PC-9 (cell line): Measurements from ENCODE around the gene UNC13D. TPM values are rescaled to one million over a fixed set of nuclear protein-coding genes. Genes with fewer than 3 reads are reported as not detected.

ENCODE experiments used
- BruUV-seq: library from RNA; stranded (reverse); fragments of 400-500 nt; replicated peaks from 2 replicates; lab custom pipeline; 2021; lab: Mats Ljungman, UMichigan
- CTCF ChIA-PET: fragments of 300-600 bp; sonication (Branson Sonifier 250); formaldehyde crosslinking; loops from one replicate; lab custom pipeline; 2022; ENCODE audit warnings: antibody characterized with exemption; lab: Charles Lee
- POLR2A ChIA-PET: fragments of 300-600 bp; sonication (Branson Sonifier 250); formaldehyde crosslinking; loops from one replicate; lab custom pipeline; 2022; ENCODE audit warnings: antibody characterized with exemption; ENCODE audit not compliant: unreplicated experiment; lab: Charles Lee
- DNase-seq, 2 experiments: peaks; one replicate each; pipeline versions ENCODE4 v3.0.0 to v3.0.0-alpha.2; 2015 to 2022; ENCODE audit warnings: mixed read lengths in 1 of 2
- H2AFZ ChIP-seq: fragments of 200-600 bp; sonication (generic); 2 replicates; pipeline ENCODE4 v1.8.1; 2017; ENCODE audit warnings: antibody characterized with exemption
- H3F3A ChIP-seq: fragments of 200-600 bp; sonication (generic); 2 replicates; pipeline ENCODE4 v1.8.1; 2017; ENCODE audit warnings: antibody characterized with exemption, mild to moderate bottlenecking, low read depth; ENCODE audit not compliant: insufficient read depth
- H3K27ac ChIP-seq: fragments of 200-600 bp; sonication (generic); 2 replicates; pipeline ENCODE4 v1.6.1; 2016; ENCODE audit warnings: mixed run types
- H3K27me3 ChIP-seq: fragments of 200-600 bp; sonication (generic); 2 replicates; pipeline ENCODE4 v1.6.1; 2016; ENCODE audit warnings: low read depth, mixed run types; ENCODE audit not compliant: insufficient read depth
- H3K36me3 ChIP-seq: fragments of 200-600 bp; sonication (generic); 2 replicates; pipeline ENCODE4 v1.6.1; 2016; ENCODE audit warnings: low read depth, mixed run types
- H3K4me1 ChIP-seq: fragments of 200-600 bp; sonication (generic); replicated peaks from 2 replicates; pipeline ENCODE4 v1.6.1; 2016; ENCODE audit warnings: mixed run types; ENCODE audit not compliant: insufficient read depth
- H3K4me2 ChIP-seq: fragments of 200-600 bp; sonication (generic); 2 replicates; pipeline ENCODE4 v1.6.1; 2017; ENCODE audit warnings: mixed run types
- H3K4me3 ChIP-seq: fragments of 200-600 bp; sonication (generic); 2 replicates; pipeline ENCODE4 v1.6.1; 2016; ENCODE audit warnings: mixed run types
- H3K79me2 ChIP-seq: fragments of 200-600 bp; sonication (generic); 2 replicates; pipeline ENCODE4 v1.6.1; 2017; ENCODE audit warnings: low read depth, mixed run types
- H3K9me2 ChIP-seq: fragments of 200-600 bp; sonication (generic); 2 replicates; pipeline ENCODE4 v1.8.1; 2017; ENCODE audit warnings: mild to moderate bottlenecking; ENCODE audit not compliant: insufficient read depth
- H3K9me3 ChIP-seq: fragments of 200-600 bp; sonication (generic); 2 replicates; pipeline ENCODE4 v1.8.1; 2016; ENCODE audit warnings: low read depth; ENCODE audit not compliant: insufficient read depth
- H4K20me1 ChIP-seq: fragments of 200-600 bp; sonication (generic); 2 replicates; pipeline ENCODE4 v1.8.1; 2017; ENCODE audit not compliant: insufficient read depth
- EZH2 ChIP-seq: fragments of 200-600 bp; sonication (generic); IDR thresholded peaks from 2 replicates; pipeline ENCODE4 v1.8.0; 2017; ENCODE audit warnings: antibody characterized with exemption, low read depth
- intact Hi-C: fragments of 100-400 bp; cut with micrococcal nuclease; formaldehyde crosslinking; loops from one replicate; pipeline ENCODE4 v1.10.0; 2022; ENCODE audit not compliant: unreplicated experiment
- total RNA-seq: library from RNA; stranded (reverse); gene quantifications from 2 replicates; pipeline ENCODE4 v1.2.3, GENCODE V29; 2021
- TF ChIP-seq, protein P1 (sequence below): fragments of 200-600 bp; sonication (generic); conservative IDR thresholded peaks from 2 replicates; pipeline ENCODE4 v1.6.1; 2017; ENCODE audit warnings: mixed run types, antibody characterized with exemption, mild to moderate bottlenecking, moderate library complexity

Gene UNC13D
- total RNA-seq, 1 experiment from 2014 or later, result 94.4 TPM

DNA sequence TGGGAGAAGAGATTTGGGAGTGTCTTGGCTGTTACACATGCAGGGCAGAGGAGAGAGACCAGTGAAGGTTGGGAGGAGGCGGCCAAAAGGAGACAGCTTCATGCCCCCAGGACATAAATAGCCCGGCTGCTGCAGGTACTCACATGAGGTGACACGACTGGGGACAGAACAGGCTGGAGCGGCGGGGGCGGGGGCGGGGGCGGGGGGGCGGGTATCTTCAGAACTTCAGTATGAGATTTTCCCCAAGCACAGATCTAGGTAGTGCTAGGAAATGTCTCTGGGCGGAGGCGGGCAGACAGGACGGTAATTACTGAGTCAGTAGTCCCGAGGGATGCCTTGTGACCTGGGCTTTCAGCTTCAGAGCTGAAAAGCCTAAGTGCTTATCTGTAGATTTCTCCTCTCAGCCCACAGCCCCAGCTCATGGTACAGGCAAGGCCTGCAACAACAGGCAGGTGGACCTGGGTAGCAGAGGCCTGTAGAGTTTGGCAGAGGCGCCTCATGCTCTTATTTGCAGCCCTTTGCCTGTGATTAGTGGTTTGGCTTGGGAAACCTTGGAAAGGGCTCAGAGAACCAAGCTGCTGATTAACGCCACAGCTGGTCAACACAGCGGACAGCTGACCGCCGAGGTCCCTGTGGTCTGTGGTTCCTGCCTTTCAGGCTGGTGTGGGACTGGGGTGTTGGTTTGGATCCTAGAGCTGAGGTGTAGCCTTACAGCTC lies 35.1 kb downstream of the UNC13D start:
- H3K9me2 ChIP-seq, result no peaks in the 10 kb centered on the region
- no peak overlapping the region for H3K4me3 ChIP-seq
- no TSS peak for BruUV-seq
- no peaks in the 10 kb centered on the region for H3K9me3 ChIP-seq
- no peak overlapping the region for H3K27ac ChIP-seq
- DNase-seq, result no peak
- H3F3A ChIP-seq, result peaks cover 4% of the 10 kb centered on the region; the same call in 1 of the 2 replicates
- TF ChIP-seq, protein P1, sequence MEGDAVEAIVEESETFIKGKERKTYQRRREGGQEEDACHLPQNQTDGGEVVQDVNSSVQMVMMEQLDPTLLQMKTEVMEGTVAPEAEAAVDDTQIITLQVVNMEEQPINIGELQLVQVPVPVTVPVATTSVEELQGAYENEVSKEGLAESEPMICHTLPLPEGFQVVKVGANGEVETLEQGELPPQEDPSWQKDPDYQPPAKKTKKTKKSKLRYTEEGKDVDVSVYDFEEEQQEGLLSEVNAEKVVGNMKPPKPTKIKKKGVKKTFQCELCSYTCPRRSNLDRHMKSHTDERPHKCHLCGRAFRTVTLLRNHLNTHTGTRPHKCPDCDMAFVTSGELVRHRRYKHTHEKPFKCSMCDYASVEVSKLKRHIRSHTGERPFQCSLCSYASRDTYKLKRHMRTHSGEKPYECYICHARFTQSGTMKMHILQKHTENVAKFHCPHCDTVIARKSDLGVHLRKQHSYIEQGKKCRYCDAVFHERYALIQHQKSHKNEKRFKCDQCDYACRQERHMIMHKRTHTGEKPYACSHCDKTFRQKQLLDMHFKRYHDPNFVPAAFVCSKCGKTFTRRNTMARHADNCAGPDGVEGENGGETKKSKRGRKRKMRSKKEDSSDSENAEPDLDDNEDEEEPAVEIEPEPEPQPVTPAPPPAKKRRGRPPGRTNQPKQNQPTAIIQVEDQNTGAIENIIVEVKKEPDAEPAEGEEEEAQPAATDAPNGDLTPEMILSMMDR, result no peak
- no peak for TF ChIP-seq EZH2
- intact Hi-C loops, result no loop called here
- H4K20me1 ChIP-seq, result 0 out of 2 replicates have a peak, but pooled peaks cover 2% of the 10 kb centered on the region
- POLR2A ChIA-PET, result no interaction called here
- no peaks in the 10 kb centered on the region for H3K79me2 ChIP-seq
- no peaks in the 10 kb centered on the region for H3K27me3 ChIP-seq
- H3K4me1 ChIP-seq, result no peaks in the 10 kb centered on the region
- H3K4me2 ChIP-seq, result no peak overlapping the region
- H2AFZ ChIP-seq, result no peak overlapping the region
- no peaks in the 10 kb centered on the region for H3K36me3 ChIP-seq
- CTCF ChIA-PET, result no interaction called here

DNA sequence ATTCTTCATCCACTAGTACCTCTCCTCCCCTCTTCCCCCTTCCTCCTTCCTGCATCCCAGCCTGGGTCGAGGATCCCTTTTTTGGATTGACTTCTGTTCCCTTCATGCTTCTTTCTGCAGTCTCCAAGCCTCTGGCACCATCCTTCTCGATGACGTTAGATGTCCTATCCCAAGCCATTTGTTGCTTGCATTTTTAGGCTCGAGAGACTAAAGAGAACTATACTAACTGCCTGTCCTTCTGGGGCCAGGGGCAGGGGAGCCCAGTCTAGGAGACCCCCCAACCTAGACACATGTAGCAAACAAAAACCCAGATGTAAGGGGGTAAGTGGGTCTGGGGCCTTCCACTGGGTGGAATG lies 35.7 kb downstream of the UNC13D start:
- Histone ChIP-seq H3K36me3 (no peaks in the 10 kb centered on the region), H3K9me2 (no peaks in the 10 kb centered on the region), H3K27me3 (no peaks in the 10 kb centered on the region), H3K4me2 (no peak overlapping the region), H3K4me3 (no peak overlapping the region), H3F3A (peaks cover 4% of the 10 kb centered on the region; the same call in 1 of the 2 replicates), H4K20me1 (0 out of 2 replicates have a peak, but pooled peaks cover 6% of the 10 kb centered on the region), H3K79me2 (no peaks in the 10 kb centered on the region), H2AFZ (no peak overlapping the region), H3K4me1 (no peaks in the 10 kb centered on the region), H3K9me3 (no peaks in the 10 kb centered on the region), H3K27ac (no peak overlapping the region)
- ChIA-PET POLR2A (no interaction called here), CTCF (no interaction called here)
- TF ChIP-seq EZH2, result no peak
- TF ChIP-seq, protein P1, result no peak
- no peak for DNase-seq
- intact Hi-C loops, result no loop called here
- BruUV-seq, result no TSS peak

DNA sequence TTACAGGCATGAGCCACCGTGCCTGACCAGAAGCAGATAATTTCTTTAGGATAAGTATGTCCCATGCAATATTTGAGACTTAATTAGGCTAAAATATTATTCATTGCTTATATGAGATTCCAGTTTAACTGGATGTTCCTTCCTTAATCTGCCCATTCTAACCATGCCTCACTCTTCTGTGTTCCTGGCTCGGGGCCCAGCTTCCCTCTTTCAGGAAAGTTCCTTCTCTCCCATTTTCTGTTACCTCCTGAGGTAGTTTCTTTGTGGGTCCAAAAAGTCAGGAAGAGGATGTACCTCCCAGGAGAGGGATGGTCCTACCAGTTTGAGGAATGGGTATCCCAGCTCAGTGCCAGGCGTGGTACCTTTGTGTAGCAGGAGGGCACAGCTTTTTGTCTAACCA lies 36.3 kb downstream of the UNC13D start:
- Histone ChIP-seq H3K4me1 (no peaks in the 10 kb centered on the region), H3K4me3 (no peak overlapping the region), H2AFZ (no peak overlapping the region), H3K9me2 (no peaks in the 10 kb centered on the region), H3K27me3 (no peaks in the 10 kb centered on the region), H3K36me3 (no peaks in the 10 kb centered on the region), H3K79me2 (no peaks in the 10 kb centered on the region), H4K20me1 (0 out of 2 replicates have a peak, but pooled peaks cover 6% of the 10 kb centered on the region), H3F3A (peaks cover 4% of the 10 kb centered on the region; the same call in 1 of the 2 replicates), H3K27ac (no peak overlapping the region), H3K9me3 (no peaks in the 10 kb centered on the region), H3K4me2 (no peak overlapping the region)
- TF ChIP-seq, protein P1, result no peak
- TF ChIP-seq EZH2, result no peak
- ChIA-PET POLR2A (no interaction called here), CTCF (no interaction called here)
- intact Hi-C loops, result no loop called here
- BruUV-seq, result no TSS peak
- no peak for DNase-seq
